GM18526 (cell line): ENCODE results near the gene GDI2.

Experiments
- POLR2A ChIP-seq: IDR thresholded peaks from 3 replicates; pipeline ENCODE4 v1.6.1; 2011; ENCODE audit not compliant: insufficient read length; ENCODE audit errors: extremely low read depth

The GDI2 gene

GRCh38 chr10:5813341-5814109, at the start of gene GDI2:
Gene GDI2 (minus strand): TSS chr10:5813434. CDS start chr10:5813258, 176 bp downstream.
- TF ChIP-seq POLR2A: peak; percentile 91

DNA sequence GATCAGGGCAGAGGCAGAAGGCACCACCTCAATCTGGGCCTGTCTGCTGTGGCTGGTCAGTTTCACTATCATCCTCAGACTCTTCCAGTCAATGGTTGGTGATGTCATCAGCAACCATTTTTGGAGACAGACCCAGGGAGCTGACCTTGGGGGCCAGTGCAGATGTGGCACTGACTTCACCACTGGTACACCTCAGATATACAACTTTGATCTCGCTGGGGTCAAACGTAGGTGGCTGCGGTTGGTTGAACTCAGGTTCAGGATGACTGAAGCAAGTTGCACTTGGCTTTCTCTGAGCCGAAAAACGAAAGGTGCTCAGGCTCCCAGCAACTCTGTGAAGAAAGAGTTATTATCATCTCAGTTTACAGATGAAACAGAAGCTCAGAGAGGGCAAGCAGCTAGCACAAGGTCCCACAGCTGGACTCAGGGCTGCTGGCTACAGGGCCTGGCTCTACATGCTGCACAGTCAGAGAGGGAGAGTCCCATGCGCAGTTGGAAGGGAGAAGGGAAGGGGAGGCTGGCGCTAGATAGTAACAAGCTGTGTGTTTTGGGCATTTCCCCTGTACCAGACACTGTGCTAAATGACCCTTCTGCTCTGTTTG, 49.2 kb upstream of the GDI2 start:
- TF ChIP-seq POLR2A: no peak

- TF ChIP-seq POLR2A: no peak
Measured at GRCh38 chr10:5860066-5860465, 46.8 kb upstream of the GDI2 start.

DNA sequence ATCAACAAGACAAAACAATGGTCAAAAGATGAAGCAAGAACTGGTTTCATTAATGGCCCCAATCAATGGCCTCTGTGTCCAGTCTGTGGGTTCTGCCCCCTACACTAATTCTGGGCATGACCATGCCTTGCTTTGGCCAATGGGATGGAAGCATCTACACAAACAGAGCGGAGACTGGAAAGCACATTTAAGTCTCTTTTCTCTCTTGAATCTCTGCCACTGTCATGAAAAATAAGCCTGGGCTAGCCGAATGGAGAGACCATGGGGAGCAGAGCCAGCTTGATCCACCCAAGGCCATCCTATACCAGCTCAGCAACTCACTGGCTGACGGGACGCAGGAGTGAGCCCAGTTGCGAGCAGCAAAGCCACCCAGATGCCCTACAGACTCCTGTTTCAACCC, 45.6 kb upstream of the GDI2 start:
- TF ChIP-seq POLR2A: no peak

DNA sequence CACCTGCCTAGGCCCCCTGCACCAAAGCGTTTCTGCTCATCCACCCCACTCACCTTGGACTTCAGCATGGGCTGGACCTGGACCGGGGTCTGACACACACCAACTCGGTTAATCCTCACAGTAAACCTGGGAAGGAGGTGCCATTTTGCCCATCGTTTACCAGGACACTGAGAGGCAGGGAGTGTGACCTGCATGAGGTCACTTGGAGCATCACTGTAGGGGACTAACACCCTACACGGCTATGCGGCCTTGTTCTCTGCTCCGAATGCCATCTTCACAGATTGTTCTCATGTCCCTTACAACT, 43.4 kb upstream of the GDI2 start:
- TF ChIP-seq POLR2A: no peak

DNA sequence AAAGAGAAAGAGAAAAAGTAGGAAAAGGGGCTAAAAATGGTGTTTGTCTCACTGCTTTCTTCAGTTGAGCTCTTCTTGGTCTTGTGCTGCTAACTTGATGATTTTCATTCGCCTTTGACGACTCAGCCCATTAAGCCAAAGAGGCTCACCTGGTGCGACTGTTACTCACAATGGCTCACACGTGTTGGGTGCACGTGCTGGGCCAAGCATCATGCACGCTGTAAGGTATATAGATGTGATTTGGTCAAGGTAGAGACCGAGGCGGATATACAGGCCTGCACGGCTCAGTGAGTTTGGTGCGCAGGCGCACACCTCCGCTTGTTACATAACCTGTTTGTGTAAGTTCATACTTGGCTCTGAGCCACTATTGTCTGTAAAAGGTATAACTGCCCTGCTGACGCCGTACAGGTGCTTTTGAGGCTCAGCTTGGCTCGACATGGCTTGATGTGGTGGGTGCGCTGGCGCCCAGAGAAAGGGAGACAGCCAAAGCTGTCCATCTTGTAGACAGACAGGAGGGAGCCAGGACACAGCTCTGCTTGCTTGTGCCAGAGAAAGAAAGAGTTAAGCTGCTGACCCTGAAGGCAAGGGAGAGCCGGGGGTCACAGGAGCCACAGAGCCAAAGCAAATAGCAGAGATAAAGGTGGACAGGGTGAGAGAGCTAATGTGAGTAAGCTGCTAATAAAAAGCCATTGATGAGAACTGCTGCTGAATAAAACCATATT, 42.9 kb upstream of the GDI2 start:
- no peak for TF ChIP-seq POLR2A

DNA sequence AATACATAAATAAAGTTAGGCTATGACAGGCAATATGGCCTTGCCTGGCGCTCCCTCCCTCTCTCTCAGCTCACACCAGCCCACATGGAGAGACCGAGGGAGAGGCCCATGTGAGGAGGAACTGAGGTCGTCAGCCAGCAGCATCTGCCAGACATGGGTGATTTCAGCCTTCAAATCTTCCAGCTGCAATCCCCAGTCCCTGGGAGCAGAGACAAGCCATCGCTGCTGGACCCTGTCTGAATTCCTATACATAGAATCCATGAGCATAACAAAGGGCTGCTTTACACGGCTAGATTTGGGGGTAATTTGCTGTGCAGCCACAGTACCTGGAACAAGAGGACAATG, 40.9 kb upstream of the GDI2 start:
- no peak for TF ChIP-seq POLR2A

DNA sequence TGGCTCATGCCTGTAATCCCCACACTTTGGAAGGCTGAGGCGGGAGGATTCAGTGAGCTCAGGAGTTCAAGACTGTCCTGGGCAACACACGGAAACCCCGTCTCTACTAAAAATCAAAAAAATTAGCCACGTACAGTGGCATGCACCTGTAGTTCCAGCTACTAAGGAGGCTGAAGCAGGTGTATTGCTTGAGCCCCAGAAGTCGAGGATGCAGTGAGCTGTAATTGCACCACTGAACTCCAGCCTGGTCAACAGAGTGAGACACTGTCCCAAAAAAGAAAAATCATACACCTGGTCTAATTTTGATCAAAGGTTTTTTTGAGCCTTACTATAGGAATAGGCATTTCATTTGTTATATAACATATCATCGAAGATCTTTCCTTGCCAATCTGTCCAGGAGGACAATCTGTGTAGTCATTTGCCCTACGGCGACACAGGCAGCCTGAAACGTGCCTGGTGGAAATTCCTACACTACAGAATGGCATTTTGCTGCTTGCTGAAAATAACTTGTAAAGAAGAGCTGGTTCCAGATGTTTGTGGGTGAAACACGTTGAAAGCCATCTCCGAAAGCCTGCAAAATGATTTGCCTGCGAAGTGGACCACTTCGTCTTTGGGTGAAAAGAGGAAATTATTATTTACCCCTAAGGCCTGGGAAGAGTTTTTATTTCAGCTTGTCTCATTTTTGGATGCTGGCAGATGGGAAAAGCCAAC, 31.3 kb upstream of the GDI2 start:
- TF ChIP-seq POLR2A: no peak

- no peak for TF ChIP-seq POLR2A
Measured at GRCh38 chr10:5843686-5844344, 30.6 kb upstream of the GDI2 start.

DNA sequence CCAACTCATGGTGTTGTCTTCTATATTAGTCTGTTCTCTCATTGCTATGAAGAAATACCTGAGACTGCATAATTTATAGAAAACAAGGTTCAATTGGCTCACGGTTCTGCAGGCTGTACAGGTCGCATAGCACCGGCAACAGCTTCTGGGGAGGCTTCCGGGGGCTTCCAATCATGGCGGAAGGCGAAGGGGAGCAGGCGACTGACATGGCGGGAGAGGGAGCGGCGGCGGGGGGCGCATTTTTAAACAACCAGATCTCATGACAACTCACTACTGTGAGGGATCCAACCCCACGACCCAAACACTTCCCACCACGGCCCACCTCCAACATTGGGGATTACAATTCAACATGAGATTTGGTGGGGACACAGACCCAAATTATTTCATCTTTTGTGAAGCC, 28.7 kb upstream of the GDI2 start:
- no peak for TF ChIP-seq POLR2A

DNA sequence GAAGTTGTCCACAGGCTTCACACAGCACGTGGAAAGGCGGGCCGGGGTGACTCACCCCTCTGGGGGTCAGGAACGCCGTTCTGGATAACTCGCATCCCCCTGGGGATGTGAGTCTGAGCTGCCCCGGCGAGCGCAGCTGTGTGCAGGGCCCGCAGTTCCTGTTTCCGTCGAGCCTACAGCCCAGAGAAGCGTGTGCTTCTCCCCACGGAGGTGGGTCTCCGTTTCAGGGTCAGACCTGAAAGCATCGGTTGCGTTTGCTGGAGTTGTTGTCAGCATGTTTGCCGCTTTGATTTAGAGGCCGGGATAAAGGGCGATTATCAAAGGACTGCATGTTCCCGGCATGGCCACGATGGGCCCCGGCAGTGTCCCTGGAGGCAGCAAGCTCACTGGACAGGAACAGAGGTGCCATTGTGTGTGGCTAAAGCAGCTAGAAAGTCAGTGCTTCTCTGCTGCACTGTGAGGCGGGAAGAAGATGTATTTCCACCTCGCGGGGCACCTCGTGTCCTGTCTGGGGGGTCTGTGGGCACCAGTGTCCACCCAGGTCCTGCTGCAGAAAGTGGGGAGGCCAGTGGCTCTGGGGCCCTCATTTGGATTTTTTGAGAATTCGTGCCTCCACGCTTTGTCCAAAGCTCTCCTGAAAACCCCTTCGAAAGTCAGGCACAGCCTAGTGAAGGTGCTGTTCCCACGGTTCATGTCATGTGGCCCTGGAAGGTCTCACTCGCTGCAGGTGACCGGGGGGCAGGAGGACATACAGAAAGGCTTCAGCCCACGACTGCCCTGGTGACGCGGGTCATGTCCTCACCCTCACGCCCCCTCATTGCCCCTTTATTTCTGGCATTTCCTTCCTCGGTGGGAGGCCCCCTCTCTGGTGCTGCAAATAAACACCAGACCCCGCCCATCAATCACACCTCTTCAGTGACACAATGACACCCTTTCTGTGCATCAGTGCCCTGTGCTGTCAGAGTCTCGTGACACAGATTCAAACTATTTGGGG, 27.4 kb upstream of the GDI2 start:
- TF ChIP-seq POLR2A: peak; percentile 61

GRCh38 chr10:5835446-5836095, 22.3 kb upstream of the GDI2 start:
- no peak for TF ChIP-seq POLR2A

DNA sequence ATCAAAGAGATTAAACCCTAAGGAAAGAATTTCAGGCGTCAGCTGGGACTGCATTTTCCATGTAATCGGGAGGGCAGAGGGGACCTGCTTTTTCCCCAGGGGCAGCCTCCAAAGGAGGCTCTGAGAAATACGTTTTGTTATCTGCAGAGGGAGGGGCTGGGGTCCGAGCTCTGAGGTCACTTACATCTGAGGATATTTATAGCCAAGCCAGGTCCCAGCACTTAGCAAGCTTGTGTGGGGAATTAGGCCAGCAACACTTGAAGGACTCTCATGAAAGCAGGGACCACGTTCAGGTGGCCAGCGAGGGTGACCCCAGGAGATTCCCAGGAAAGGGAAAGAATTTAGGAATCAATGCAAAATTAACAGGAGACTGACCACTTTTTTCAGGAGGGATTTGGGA, 20.6 kb upstream of the GDI2 start:
- no peak for TF ChIP-seq POLR2A

GRCh38 chr10:5832946-5833345, 19.7 kb upstream of the GDI2 start:
- no peak for TF ChIP-seq POLR2A
